PC-3 (cell line): ENCODE results near the gene NIPAL4. TPM values are rescaled to one million over a fixed set of nuclear protein-coding genes. Genes with fewer than 3 reads are reported as not detected.

Experiments
- ATAC-seq: fragments of 200-7000 bp; cut with Tn5 transposase; 2 replicates; pipeline ENCODE4 v1.9.1; 2020; ENCODE audit warnings: mild to moderate bottlenecking, moderate library complexity
- BruUV-seq: library from RNA; stranded (reverse); fragments of 400-500 nt; replicated peaks from 2 replicates; lab custom pipeline; 2021; lab: Mats Ljungman, UMichigan
- CTCF ChIA-PET: fragments of 300-600 bp; sonication (Branson Sonifier 250); formaldehyde crosslinking; loops from one replicate; lab custom pipeline; 2022; ENCODE audit warnings: antibody characterized with exemption; lab: Charles Lee
- POLR2A ChIA-PET: fragments of 300-600 bp; sonication (Branson Sonifier 250); formaldehyde crosslinking; loops from one replicate; lab custom pipeline; 2022; ENCODE audit warnings: antibody characterized with exemption; ENCODE audit not compliant: unreplicated experiment; lab: Charles Lee
- DNase-seq: peaks from one replicate; pipeline ENCODE4 v3.0.0-alpha.2; 2015
- H2AFZ ChIP-seq: fragments of 300-600 bp; sonication (generic); 2 replicates; pipeline ENCODE4 v1.6.0; 2016; ENCODE audit warnings: antibody characterized with exemption, low read length
- H3F3A ChIP-seq: fragments of 300-600 bp; sonication (generic); one replicate; pipeline ENCODE4 v1.6.0; 2017; ENCODE audit warnings: antibody characterized with exemption, low read length, control low read depth, mild to moderate bottlenecking; ENCODE audit not compliant: unreplicated experiment
- H3K27ac ChIP-seq: fragments of 300-600 bp; sonication (generic); 2 replicates; pipeline ENCODE4 v1.5.1; 2016; ENCODE audit warnings: mild to moderate bottlenecking, low read length
- H3K27me3 ChIP-seq: fragments of 300-600 bp; sonication (generic); 2 replicates; pipeline ENCODE4 v1.6.1; 2016; ENCODE audit warnings: low read length, mixed read lengths
- H3K36me3 ChIP-seq: fragments of 300-600 bp; sonication (generic); 2 replicates; pipeline ENCODE4 v1.6.1; 2016; ENCODE audit warnings: low read depth, mixed run types, low read length, mixed read lengths
- H3K4me1 ChIP-seq: fragments of 300-600 bp; sonication (generic); 2 replicates; pipeline ENCODE4 v1.5.1; 2016; ENCODE audit warnings: low read length; ENCODE audit not compliant: insufficient read depth
- H3K4me2 ChIP-seq: fragments of 300-600 bp; sonication (generic); 2 replicates; pipeline ENCODE4 v1.6.0; 2016; ENCODE audit warnings: low read length
- H3K4me3 ChIP-seq: fragments of 300-600 bp; sonication (generic); 2 replicates; pipeline ENCODE4 v1.5.1; 2016; ENCODE audit warnings: mild to moderate bottlenecking, low read length, mixed read lengths
- H3K79me2 ChIP-seq: fragments of 300-600 bp; sonication (generic); 2 replicates; pipeline ENCODE4 v1.6.1; 2017; ENCODE audit warnings: low read length, mixed read lengths
- H3K9ac ChIP-seq: fragments of 300-600 bp; sonication (generic); 2 replicates; pipeline ENCODE4 v1.6.0; 2016; ENCODE audit warnings: mild to moderate bottlenecking, low read length
- H3K9me2 ChIP-seq: fragments of 300-600 bp; sonication (generic); replicated peaks from 2 replicates; pipeline ENCODE4 v1.6.1; 2016; ENCODE audit warnings: mixed run types, low read length, mixed read lengths
- H3K9me3 ChIP-seq: fragments of 300-600 bp; sonication (generic); 2 replicates; pipeline ENCODE4 v1.6.1; 2016; ENCODE audit warnings: low read length, mixed read lengths
- H4K20me1 ChIP-seq: fragments of 300-600 bp; sonication (generic); 2 replicates; pipeline ENCODE4 v1.6.1; 2016; ENCODE audit warnings: low read length, mixed read lengths
- EZH2 ChIP-seq: fragments of 300-600 bp; sonication (generic); IDR thresholded peaks from one replicate; pipeline ENCODE4 v1.6.1; 2017; ENCODE audit warnings: antibody characterized with exemption, mild to moderate bottlenecking, low read length; ENCODE audit not compliant: unreplicated experiment
- EZH2phosphoT487 ChIP-seq: fragments of 300-600 bp; sonication (generic); IDR thresholded peaks from 2 replicates; pipeline ENCODE4 v1.6.1; 2018; ENCODE audit warnings: mild to moderate bottlenecking, antibody characterized with exemption, low read length, borderline replicate concordance
- intact Hi-C: fragments of 100-400 bp; cut with micrococcal nuclease; formaldehyde crosslinking; loops from 2 replicates; pipeline ENCODE4 v1.9.0; 2023
- total RNA-seq: library from RNA; depleted of rRNA; stranded (reverse); fragments of >200 nt; gene quantifications from 2 replicates; pipeline ENCODE4 v1.2.3, GENCODE V29; 2014
- TF ChIP-seq, protein P1 (sequence below): fragments of 300-600 bp; sonication (generic); conservative IDR thresholded peaks from 2 replicates; pipeline ENCODE4 v1.5.1; 2017; ENCODE audit warnings: antibody characterized with exemption, low read depth, mild to moderate bottlenecking, low read length

The NIPAL4 gene
- total RNA-seq, 1 experiment from 2014 or later: 1.8 TPM

GRCh38 chr5:157455057-157455456 lies 5.0 kb upstream of the NIPAL4 start:
- ATAC-seq (no peak), DNase-seq (no peak)
- ChIA-PET POLR2A (no interaction called here), CTCF (no interaction called here)
- no peak for TF ChIP-seq EZH2phosphoT487
- TF ChIP-seq, protein P1, sequence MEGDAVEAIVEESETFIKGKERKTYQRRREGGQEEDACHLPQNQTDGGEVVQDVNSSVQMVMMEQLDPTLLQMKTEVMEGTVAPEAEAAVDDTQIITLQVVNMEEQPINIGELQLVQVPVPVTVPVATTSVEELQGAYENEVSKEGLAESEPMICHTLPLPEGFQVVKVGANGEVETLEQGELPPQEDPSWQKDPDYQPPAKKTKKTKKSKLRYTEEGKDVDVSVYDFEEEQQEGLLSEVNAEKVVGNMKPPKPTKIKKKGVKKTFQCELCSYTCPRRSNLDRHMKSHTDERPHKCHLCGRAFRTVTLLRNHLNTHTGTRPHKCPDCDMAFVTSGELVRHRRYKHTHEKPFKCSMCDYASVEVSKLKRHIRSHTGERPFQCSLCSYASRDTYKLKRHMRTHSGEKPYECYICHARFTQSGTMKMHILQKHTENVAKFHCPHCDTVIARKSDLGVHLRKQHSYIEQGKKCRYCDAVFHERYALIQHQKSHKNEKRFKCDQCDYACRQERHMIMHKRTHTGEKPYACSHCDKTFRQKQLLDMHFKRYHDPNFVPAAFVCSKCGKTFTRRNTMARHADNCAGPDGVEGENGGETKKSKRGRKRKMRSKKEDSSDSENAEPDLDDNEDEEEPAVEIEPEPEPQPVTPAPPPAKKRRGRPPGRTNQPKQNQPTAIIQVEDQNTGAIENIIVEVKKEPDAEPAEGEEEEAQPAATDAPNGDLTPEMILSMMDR: no peak
- no peak for TF ChIP-seq EZH2
- intact Hi-C loops: no loop called here
- H3K4me2 ChIP-seq: no peak overlapping the region
- H3K9me2 ChIP-seq: no peaks in the 10 kb centered on the region
- no peaks in the 10 kb centered on the region for H4K20me1 ChIP-seq
- H3K27ac ChIP-seq: no peak overlapping the region
- H3K4me1 ChIP-seq: no peaks in the 10 kb centered on the region; the same call in 1 of the 2 replicates
- H3K27me3 ChIP-seq: no peaks in the 10 kb centered on the region
- no peaks in the 10 kb centered on the region for H3K9me3 ChIP-seq
- H3K9ac ChIP-seq: no peak overlapping the region
- H3K36me3 ChIP-seq: no peaks in the 10 kb centered on the region
- no TSS peak for BruUV-seq
- no peaks in the 10 kb centered on the region for H3K79me2 ChIP-seq
- H3F3A ChIP-seq: no peaks in the 10 kb centered on the region
- no peak overlapping the region for H2AFZ ChIP-seq
- H3K4me3 ChIP-seq: no peak overlapping the region

DNA sequence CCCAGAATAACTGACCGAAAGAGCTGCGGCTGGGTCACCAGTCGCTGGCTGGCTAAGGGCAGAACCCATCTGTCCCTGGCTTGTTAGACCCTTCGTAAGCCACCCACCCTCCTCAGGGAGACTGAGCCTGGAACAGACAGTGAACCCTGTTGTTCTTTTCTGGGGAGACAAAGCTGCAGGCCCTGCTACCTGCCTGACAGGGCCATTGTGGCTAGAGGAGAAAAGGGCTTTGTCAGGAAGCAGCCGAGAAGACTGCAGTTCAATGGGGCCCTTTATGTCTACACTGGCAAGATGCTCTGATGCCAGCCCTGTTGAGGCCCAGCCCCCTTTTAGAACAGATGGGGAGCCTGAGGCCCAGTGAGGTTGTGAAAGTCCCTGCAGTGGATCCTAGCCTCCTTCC lies 3.7 kb upstream of the NIPAL4 start:
- H3K36me3 ChIP-seq: no peaks in the 10 kb centered on the region
- H2AFZ ChIP-seq: no peak overlapping the region
- ChIA-PET POLR2A (interaction anchor here (0.5 kb wide), 1 partner anchor 92 kb away, joined by 13 read pairs; no protein-coding TSS in a partner anchor), CTCF (no interaction called here)
- TF ChIP-seq EZH2phosphoT487: no peak
- TF ChIP-seq EZH2: no peak
- TF ChIP-seq, protein P1: no peak
- intact Hi-C loops: no loop called here
- no peaks in the 10 kb centered on the region for H3K9me3 ChIP-seq
- H4K20me1 ChIP-seq: no peaks in the 10 kb centered on the region
- H3K27ac ChIP-seq: no peak overlapping the region
- no peak overlapping the region for H3K9ac ChIP-seq
- DNase-seq (no peak), ATAC-seq (no peak)
- H3K79me2 ChIP-seq: no peaks in the 10 kb centered on the region
- BruUV-seq: no TSS peak
- H3K4me2 ChIP-seq: no peak overlapping the region
- H3K4me3 ChIP-seq: no peak overlapping the region
- H3K4me1 ChIP-seq: no peaks in the 10 kb centered on the region; the same call in 1 of the 2 replicates
- no peaks in the 10 kb centered on the region for H3K27me3 ChIP-seq
- H3K9me2 ChIP-seq: no peaks in the 10 kb centered on the region
- no peaks in the 10 kb centered on the region for H3F3A ChIP-seq

GRCh38 chr5:157457391-157457790 lies 2.6 kb upstream of the NIPAL4 start:
- no peaks in the 10 kb centered on the region for H3F3A ChIP-seq
- no peaks in the 10 kb centered on the region for H3K36me3 ChIP-seq
- BruUV-seq: no TSS peak
- H4K20me1 ChIP-seq: no peaks in the 10 kb centered on the region
- ATAC-seq (no peak), DNase-seq (no peak)
- no peak overlapping the region for H3K4me3 ChIP-seq
- no peaks in the 10 kb centered on the region; the same call in 1 of the 2 replicates for H3K4me1 ChIP-seq
- TF ChIP-seq EZH2phosphoT487: no peak
- TF ChIP-seq, protein P1: no peak
- no peak for TF ChIP-seq EZH2
- no peak overlapping the region for H3K27ac ChIP-seq
- no peaks in the 10 kb centered on the region for H3K79me2 ChIP-seq
- ChIA-PET CTCF (no interaction called here), POLR2A (no interaction called here)
- H3K9ac ChIP-seq: no peak overlapping the region
- H2AFZ ChIP-seq: no peak overlapping the region
- H3K4me2 ChIP-seq: no peak overlapping the region
- no peaks in the 10 kb centered on the region for H3K27me3 ChIP-seq
- H3K9me3 ChIP-seq: no peaks in the 10 kb centered on the region
- intact Hi-C loops: no loop called here
- H3K9me2 ChIP-seq: no peaks in the 10 kb centered on the region
